Raji (cell line): ENCODE data around the gene GPR108.

Experiments used
- POLR2A ChIP-seq: IDR thresholded peaks from 2 replicates; pipeline ENCODE4 v1.6.1; 2011; ENCODE audit warnings: low read depth, low read length, control low read depth; ENCODE audit not compliant: insufficient read depth

The GPR108 gene

DNA sequence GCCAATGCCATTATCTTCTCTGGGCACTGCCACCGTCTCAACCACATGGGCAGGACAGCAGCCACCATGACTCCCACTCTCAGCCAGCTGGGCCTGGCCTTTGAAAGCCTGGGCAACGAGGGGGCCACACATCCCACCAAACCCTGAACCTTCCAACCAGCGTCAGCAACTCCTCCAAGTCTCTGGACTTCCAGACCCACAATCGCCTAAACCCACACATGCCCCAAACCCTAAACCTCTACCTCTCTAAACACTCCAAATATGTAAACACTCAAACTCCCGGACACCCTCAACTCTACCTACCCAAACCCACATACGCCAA, 17.9 kb downstream of the GPR108 start:
- TF ChIP-seq POLR2A: no peak

DNA sequence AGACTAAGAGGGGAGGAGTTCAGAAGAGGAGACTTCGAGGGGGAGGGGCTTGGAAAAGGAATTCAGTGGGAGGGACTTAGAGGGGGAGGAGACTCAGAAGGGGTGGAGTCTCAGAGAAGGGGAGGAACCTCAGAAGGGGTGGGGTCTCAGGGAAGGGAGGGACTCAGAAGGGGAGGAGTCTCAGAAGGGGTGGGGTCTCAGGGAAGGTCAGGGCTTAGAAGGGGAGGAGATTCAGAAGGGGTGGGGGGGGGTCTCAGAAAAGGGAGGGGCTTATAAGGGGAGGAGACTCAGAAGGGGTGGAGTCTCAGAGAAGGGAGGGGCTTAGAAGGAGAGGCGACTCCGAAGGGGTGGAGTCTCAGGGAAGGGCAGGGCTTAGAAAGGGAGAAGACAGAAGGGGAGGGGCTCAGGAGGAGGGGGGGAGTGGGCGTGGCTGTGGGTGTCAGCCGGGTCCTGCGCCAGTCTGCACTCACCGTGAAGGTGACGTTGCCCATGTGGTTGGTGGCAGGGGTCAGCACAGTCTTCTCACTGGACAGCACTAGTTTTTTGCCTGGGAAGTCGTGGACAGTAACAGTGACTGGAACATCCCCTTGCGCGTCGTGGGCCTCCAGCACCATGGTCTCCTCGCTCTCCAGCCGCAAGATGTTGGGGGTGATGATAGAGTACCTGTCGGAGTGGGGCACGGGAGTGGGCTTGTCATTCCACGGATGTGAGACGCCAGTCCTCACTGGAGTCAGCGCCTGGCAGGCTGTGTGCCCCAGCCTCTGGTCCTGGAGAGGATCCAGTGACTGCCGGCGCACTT, 18.4 kb downstream of the GPR108 start:
- no peak for TF ChIP-seq POLR2A

DNA sequence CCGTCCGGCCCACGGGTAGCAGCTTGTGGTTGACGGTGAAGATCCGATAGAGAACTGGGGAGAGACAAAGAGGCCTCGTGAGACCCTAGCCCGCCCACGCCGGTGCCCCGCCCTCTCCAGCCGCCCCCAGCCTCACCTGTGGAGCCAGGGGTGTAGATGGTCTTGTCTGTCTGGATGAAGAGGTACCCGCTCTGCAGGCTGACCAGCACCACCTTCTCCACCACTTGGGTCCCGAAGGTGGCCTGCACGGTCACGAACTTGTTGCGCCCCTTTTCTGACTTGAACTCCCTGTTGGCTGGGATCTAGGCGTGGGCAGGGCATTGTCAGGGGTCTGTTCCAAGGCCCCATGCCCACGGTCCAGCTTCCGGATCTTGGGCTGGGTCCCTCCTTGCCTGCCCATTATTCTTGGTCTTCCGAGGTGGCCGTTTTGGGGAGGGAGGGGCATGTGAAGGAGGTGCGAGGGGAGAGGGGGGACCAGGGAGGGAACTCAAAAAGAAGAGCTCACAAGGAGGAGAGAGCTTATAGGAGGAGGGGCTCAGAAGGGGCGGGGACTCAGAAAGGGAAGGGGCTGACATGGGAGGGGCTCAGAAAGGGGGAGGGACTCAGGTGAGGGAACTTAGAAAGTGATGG, 19.2 kb downstream of the GPR108 start:
- TF ChIP-seq POLR2A: no peak

DNA sequence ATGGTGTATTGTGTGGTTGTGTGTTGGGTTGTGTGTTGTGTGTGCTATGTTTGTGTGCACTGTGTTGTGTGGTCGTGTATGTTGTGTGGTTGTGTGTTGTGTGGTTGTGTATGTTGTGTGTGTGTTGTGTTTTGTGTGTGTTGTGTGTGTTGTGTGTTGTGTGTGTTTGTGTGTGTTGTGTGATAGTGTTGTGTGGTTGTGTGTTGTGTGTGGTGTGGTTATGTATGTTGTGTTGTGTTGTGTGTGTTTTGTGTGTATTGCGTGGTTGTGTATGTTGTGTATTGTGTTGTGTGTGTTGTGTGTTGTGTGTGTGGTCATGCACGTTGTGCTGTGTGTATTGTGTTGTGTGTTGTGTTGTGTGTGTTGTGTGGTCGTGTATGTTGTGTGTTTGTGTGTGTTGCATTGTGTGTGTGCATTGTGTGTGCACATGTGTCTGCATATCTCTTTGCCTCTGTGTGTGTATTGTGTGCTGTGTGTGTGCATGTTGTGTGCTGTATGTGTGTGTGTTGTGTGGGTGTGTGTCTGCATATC, 19.9 kb downstream of the GPR108 start:
- no peak for TF ChIP-seq POLR2A

DNA sequence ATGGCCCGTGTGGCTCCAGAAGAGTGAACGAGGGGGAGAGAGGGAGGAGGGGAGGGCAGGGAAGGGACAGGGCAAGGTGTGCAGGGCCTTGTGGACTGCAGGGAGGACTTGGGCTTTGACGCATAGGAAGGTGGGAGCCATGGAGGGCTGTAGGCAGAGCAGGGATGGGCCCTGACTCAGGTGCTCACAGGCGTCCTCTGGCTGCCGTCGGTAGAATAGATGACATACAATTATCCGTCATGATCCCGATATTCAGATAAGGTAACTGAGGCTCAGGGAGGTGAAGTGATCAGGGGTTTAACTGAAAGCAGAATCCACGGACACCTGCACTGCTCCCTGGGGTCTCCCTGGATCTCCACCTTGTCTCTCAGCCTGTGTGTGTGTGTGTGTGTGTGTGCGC, 20.3 kb downstream of the GPR108 start:
- no peak for TF ChIP-seq POLR2A

DNA sequence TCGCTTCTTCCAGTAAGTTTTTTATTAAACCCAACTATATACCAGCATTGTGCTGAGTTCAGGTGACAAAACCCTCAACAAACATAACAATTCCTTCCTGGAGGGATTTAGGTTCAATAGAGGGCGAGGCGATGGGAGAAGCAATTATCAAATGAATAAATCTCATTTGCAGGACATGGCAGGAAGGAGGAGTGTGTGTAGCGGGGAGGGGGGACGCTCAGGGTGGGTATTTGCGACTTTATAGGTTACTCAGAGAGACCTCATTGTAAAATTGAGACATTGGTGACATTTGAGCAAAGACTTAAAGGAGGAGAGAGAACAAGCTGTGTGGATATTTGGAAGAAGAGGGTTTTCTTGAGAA, 20.8 kb downstream of the GPR108 start:
- TF ChIP-seq POLR2A: no peak

DNA sequence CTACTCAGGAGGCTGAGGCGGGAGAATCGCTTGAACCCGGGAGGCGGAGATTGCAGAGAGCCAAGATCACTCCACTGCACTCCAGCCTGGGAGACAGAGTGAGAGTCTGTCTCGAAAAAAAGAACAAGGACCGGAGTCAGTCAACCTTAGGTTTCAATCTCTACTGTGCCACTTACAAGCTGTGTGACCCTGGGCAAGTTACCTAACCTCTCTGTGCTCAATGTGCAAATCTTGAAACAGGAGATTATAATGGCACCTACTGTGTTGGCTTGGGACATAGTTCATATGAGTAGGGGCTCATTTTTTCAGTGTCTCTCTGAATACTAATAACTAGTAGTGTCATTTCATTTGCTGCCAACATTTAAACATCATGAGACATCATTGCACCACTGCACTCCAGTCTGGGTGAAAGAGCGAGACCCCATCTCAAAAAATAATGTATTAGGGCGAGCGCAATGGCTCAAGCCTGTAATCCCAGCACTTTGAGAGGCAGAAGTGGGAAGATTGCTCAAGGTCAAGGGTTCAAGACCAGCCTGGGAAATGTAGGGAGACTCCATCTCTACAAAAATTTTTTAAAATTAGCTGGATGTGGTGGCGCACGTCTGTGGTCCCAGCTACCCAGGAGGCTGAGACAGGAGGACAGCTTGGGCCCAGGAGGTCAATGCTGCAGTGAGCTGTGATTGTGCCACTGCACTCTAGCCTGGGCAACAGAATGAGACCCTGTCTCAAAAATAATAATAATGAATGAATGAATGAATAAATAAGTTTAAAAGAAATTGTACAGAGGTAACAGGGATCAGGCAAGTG, 22.4 kb downstream of the GPR108 start:
- TF ChIP-seq POLR2A: no peak

DNA sequence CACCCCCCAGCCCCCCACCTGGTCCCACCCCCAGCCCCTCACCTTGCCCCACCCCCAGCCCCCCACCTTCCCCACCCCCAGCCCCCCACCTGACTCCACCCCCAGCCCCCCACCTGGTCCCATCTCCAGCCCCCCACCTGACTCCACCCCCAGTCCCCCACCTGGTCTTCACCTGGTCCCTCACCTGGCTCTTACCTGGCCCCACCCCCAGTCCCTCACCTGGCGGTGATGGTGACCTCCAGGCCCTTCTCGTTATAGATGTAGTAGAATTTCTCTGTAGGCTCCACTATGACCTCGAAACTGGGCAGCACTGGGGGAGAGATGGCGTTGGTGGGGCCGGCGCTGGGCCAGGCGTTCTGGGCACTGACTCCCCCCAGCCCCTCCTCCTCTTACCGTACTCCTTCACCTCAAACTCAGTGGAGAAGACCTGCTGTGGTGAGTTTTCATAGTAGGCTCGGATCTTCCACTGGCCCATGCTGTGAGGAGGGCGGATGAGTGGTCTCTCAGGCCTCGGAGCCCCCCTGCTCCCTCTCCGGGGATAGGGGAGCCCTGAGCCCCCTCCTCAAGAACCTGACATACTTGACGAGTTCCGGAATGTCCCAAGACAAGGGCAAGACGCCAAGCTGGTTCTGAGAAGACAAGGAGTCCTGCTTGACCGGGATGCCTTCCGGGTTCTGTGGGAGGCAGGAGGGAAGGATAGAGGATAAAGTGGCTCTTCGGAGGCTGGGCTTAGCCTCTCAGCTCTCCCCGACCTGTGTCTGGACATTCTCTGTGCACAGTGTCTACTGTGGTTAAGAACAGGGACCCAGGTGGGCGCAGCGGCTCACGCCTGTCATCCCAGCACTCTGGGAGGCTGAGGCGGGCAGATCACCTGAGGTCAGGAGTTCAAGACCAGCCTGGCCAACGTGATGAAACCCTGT, 23.3 kb downstream of the GPR108 start:
- no peak for TF ChIP-seq POLR2A

DNA sequence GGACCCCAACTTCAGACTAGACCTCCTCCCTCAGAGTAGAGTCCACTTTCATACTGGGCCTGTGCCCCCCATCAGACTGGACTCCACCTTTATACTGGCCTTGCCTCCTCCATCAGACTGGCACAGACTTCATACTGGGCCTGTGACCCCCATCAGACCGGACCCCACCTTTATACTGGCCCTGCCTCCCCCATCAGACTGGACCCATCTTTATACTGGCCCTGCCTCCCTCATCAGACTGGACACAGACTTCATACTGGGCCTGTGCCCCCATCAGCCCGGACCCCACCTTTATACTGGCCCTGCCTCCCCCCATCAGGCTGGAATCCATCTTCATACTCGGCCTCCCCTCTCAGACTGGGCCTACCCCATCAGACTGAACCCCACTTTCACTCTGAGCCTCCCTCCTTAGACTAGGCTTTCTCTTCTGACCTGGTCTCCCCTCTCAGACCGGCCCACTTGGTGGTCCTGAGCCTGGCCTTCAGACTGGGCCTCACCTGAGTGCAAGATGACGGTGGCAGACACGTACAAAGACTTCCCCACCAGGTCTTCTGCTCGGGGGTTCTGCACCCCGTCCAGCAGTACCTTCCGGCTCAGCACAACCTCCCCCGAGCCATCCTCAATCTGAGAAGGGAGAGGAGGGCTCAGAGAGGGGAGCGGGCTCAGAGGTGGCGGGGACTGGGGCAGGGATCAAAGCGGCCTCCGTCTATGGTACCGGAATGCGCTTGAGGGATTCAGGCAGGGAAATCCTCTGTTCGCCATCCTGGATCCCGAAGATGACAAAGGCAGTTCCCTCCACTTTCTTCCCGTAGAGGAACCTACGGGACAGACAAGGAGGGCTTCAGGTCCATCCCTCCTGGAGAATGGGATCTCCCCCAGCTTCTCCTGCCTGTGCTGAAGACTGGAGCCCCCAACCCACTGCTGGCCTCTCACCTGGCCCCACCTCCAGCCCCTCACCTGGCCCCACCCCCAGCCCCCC, 24.4 kb downstream of the GPR108 start:
- TF ChIP-seq POLR2A: no peak

DNA sequence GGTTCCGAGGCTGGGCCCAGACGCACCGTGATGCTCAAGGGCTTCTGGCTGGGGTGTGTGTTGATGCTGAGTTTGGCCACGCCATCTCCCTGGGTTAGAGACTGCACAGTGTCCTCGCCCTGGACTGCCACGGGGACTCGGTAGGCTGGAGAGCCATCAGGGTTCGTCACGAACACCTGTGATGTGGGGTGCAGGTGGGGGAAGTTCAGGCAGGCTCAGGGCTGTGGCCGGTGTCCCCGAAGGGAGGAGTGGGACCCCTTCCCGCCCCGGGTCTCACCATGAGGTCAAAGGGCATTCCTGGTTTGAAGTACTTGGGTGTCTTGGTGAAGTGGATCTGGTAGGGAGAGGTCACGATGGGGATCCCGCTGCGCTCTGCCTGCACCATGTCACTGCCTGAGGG, 25.1 kb downstream of the GPR108 start:
- no peak for TF ChIP-seq POLR2A

DNA sequence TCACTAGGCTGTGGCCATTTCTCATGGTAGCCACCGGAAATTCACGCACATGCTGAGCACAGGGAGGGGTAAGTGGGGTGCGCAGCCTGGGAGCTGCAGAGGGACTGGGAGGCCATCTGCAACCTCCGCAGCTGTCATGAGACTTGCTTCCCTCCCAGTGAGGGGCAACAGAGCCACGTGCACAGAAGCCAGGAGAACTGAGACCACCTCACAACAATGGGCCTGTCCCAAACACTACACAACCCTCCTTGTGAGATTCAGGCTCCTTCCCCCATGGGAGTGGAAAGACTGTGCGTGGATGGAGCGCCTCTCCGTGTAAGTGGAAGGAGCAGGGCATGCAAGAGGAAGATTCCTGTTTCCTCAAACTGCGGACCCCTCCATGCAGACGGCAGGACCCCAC, 25.8 kb downstream of the GPR108 start:
- no peak for TF ChIP-seq POLR2A

DNA sequence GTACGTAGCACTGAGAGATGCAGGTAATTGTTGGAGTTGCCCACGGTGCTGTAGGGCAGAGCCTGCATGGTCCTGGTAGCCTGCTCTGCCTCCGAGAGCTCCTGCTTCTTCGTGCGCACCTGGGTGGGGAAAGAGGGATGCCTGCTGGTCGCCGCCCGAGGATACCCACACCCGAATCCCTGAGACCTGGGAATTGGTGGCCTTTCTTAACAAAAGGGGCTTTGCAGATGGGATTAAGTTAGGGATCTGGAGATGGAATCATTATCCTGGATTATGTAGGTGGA, 26.4 kb downstream of the GPR108 start:
- no peak for TF ChIP-seq POLR2A

DNA sequence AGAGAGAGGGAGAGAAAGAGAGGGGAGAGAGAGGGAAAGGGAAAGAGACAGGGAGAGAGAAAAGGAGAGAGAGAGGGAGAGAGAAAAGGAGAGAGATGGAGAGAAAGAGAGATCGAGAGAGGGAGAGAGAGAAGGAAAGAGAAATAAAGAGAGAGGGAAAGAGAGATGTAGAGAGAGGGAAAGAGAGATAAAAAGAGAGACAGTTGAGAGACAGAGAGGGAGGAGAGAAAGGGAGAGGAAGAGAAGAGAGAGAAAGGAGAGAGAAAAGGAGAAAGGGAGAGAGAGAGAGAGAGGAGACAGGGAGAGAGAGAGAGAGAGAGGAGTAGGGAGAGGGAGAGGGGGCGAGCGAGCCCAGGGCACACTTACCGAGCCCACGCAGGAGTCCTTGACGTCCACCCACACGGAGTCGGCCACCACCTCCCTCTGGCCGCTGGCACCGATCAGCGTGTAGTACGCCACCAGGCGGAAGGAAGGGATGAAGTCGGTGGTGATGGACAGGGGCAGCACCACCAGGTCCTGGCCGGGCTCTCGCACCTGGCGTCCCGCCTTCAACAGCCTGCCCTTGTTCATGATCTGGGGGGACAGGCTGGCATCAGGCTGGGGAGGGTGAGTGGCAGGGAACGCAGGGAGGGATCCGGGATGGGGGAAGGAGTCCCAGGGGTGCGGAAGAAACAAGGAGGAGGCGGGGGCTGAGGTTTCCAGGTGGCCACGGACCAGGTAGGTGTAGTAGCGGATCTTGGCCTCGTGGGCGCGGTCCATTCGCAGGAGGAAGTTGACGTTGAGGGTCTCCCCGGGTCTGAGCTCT, 26.9 kb downstream of the GPR108 start:
- no peak for TF ChIP-seq POLR2A

DNA sequence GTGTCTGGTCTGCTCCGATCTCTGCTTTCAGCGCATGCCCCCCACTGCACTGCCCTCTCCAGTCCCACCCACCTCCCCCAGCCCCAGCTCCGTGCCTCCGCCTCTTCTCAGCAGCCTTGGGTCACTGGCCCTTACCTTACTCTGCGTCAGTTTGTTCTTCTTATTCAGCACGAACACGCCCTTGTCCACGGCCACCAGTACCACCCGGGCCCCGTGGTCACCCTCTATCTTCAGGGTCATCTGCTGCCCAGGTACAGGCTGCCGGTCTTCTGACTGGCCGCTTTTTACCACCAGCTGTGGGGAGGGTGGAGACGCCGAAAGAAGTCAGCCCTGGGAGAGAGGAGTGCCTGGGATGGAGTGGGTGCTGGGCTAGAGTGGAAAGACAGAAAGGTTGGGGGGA, 27.8 kb downstream of the GPR108 start:
- TF ChIP-seq POLR2A: no peak

DNA sequence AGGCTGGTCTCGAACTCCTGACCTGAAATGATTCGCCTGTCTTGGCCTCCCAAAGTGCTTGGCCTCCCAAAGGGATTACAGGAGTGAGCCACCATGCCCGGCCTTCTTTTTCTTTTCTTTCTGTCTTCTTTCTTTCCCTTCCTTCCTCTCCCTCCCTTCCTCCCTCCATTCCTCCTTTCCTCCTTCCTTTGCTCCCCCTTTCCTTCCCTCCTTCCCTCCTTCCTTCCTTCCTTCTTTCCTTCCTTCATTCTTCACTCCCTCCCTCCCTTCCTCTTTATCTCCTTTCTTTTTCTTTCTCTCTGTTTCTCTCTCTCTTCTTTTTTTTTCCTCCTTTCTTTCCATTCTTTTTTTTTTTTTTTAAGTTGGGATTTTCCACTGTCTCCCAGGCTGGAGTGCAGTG, 29.0 kb downstream of the GPR108 start:
- TF ChIP-seq POLR2A: no peak
